ENCODE data around the gene GPC6.
"Not testable (repeated sequence)": the region's sequence is repeated elsewhere in the genome, so short reads cannot be mapped to it uniquely, and the experiment has no call there.

Gene GPC6

GRCh38 chr13:93226623-93227279, at the start of gene GPC6:
GPC6 (plus strand) TSS chr13:93226807.
- DNase-seq = peak; percentile 99

DNA sequence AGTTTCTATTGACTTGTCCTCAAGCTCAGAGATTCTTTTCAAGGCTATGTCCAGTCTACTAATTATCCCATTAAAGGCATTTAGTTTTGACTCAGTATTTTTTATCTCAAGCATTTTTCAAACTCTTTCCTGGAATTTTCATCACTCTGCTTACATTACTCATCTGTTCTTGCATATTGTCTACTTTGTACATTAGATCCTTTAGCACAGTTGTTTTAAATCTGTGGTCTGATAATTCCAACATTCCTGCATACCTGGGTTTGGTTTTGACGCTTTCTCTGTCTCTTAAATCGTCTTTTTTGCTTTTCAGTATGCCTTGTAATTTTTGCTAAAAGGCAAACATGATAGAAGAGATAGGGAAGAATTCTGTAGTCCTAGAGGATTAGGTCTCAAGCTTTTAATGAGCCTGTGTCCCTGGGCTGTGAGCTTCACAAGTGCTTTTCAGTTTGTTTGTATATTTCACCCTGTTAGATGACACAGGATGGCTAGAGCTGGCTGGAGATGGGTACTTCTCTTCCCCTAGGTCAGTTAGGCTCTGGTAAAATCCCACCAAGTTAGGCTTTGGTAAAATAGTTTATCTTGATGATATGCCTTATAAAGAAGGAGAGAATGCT, 46.1 kb upstream of the GPC6 start:
- no peak for DNase-seq

GRCh38 chr13:93182406-93182805, 44.2 kb upstream of the GPC6 start:
- no peak for DNase-seq

- no peak for DNase-seq
Measured at GRCh38 chr13:93183302-93183701, 43.3 kb upstream of the GPC6 start.

- no peak for DNase-seq
Measured at GRCh38 chr13:93190006-93190405, 36.6 kb upstream of the GPC6 start.

DNA sequence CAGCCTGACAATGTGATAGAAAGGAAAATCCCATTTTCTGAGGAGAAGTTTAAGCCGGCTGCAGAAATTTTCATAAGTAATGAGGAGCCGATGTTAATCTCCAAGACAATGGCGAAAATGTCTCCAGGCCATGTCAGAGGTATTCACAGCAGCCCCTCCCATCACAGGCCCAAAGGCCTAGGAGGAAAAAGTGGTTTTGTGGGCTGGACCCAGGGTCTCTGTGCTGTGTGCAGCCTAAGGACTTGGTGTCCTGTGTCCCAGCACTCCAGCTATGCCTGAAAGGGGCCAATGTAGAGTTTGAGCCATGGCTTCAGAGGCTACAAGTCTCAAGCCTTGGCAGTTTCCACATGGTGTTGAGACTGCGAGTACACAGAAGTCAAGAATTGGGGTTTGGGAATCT, 32.9 kb upstream of the GPC6 start:
- no peak for DNase-seq

- no peak for DNase-seq
Measured at GRCh38 chr13:93199856-93200255, 26.8 kb upstream of the GPC6 start.

- DNase-seq = no peak
Measured at GRCh38 chr13:93200626-93201025, 26.0 kb upstream of the GPC6 start.

DNA sequence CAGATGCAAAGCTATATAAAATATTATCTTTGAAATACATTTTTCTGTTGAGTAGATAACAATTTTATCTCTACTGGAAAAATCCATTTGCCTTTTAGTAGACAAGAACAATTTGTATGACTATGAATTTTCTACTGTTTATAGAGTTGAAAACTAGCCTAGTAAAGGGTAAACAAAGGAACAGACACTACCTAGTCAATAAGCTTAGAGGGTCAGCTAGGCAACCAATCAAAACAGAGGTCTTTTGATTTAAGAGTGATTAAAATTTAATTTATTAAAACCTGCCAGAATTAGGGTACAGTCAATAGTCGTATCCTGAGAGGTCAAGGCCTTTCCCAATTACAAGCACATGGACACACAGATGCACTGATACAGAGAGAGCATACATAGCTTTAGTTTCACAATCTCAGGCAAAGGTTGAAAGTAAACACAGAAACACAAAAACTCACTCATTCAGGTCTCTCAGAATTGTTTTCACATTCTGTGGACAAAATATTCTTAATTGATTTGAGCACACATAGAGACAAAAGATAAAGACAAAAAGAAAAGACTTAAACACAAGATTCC, 24.5 kb upstream of the GPC6 start:
- DNase-seq = no peak

- DNase-seq = not testable (repeated sequence)
Measured at GRCh38 chr13:93206778-93207392, 19.7 kb upstream of the GPC6 start.

GRCh38 chr13:93216122-93216521, 10.5 kb upstream of the GPC6 start:
- DNase-seq = no peak

DNA sequence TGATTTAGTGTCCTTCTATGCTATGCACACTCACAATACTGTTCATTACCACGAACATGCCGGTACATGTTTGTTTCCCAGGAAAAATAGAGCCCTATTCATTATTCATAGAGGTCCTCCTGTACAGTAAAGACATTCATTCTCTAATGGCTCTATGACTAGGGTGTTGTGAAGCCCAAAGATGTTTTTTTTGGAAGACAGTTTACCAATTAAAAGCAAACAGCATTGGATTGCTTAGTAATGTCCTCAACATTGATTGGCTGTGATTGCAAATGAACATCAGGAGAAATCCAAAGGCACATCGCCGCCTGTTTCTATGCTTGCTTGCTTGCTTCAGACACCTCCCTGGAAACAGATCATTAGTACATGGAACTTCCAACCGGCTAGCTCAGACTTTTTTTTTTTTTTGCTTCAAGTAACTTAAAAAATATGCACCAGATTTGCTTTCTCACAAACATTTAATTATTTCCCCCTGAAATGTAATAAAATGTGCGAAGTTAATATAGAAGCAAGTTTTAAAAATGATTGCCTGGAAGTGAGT, 8.8 kb upstream of the GPC6 start:
- DNase-seq = peak; percentile 73

GRCh38 chr13:93218583-93218982, 8.0 kb upstream of the GPC6 start:
- peak; percentile 34 for DNase-seq

DNA sequence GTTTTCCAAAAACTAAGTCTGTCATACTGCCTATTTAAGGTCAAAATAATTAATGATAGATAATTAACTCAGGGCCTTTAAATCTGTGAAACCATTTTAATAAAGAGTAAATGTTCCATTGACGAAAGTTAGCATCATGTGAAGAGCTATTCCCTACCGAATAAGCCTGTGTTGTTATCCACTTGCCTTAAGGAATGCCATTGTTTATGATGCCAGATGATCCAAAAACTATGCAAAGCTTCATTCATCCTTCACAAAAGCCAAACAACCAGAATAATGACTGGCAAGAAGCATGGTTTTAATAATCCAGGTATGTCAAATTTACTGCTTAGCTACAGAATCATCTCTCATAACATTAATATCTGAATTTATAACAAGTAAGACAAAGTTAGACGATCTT, 6.5 kb upstream of the GPC6 start:
- DNase-seq = no peak

GRCh38 chr13:93222976-93223375, 3.6 kb upstream of the GPC6 start:
- no peak for DNase-seq

GRCh38 chr13:93224535-93224934, 2.1 kb upstream of the GPC6 start:
- DNase-seq = no peak

DNA sequence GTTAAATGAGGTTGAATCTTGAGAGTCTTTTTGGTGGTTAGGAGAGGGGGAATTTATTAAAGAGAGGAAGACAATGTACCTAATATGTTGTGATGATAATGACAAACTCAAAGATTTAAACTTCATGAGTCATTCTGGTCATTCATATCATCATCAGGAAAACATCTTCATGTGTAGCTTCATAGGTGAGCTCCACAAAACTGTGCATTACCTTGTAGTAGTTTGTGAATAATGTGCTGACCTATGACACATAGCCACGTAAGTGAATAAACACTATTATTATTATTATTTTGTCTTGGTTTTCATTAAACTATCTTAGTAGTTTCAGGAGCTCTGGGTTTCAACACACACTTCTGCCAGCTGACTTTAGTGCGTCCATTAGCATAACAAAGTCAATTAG, 997 bp upstream of the GPC6 start:
- DNase-seq = no peak

DNA sequence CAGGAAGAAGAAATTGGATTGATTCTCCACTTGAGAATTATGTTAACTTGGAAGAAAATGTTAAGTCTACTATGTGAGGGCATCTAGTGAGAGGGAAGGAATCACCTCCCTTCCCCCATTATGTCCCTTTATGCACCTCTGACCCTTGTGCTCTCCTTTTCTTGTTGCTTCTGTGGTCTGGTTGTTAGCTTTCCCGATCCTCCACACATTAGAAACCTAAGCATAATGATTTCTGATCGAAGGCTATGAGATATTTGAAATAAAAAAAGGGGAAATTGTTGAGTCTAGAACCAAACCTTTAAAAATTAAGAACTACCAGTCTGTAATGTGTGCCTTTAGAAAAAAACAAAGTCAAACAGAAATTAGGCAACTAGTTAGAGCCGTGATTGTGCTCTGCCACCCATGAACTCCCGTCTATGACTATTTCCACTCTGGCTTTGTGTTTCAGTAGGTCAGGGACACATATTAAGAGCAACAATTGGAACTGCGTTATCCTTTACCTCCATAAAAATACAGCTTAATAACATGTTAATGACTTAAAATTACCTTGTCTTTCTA, 463 bp upstream of the GPC6 start:
- DNase-seq = no peak

DNA sequence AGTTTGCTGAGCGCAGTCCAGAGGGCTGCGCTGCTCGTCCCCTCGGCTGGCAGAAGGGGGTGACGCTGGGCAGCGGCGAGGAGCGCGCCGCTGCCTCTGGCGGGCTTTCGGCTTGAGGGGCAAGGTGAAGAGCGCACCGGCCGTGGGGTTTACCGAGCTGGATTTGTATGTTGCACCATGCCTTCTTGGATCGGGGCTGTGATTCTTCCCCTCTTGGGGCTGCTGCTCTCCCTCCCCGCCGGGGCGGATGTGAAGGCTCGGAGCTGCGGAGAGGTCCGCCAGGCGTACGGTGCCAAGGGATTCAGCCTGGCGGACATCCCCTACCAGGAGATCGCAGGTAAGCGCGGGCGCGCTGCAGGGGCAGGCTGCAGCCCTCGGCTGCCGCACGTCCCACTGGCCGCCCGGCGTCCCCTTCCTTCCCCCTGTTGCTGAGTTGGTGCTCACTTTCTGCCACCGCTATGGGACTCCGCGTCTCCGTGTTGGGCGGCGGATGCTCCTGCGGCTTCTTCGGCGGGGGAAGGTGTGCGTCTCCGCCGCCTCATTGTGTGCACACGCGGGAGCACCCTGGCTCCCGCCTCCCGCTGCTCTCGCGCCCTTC, 772 bp downstream of the GPC6 start:
- peak; percentile 82 for DNase-seq

DNA sequence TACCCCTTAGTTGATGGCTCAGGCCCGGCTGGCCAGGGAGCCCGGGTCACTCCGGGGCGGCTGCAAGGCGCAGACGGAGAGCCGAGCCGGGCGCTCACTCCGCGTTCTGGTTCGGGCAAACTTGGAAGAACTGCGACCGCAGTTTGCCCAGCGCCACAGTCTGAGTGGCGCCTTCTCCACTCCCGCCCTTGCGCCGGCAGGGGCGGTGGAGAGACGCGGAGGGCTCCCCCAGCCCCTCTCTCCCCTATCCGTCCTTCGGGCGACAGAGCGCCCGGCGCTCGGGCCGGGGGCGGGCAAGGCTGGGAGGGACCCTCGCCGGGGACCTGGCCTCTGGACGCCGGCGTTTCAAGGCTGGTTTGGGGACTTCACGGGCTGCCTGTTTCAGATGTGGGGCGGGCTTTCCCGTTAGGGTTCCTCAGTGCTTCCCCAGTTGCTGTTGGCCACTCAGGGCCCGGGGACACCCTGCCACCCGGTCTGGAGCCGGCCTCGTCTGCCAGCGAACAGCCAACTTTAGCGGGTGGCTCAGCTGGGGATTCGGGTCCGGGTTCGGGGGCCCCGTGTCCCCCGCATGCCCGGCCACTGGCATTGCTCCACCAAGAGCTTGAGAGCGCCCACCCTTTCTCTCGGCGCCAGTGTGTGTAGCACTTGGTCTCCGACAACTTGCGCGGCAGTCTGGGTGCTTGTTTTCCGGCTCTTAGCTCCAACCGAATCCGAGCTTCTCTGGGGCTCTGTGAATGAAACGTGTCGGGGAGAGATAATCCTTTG, 1.5 kb downstream of the GPC6 start:
- DNase-seq = peak; percentile 92

DNA sequence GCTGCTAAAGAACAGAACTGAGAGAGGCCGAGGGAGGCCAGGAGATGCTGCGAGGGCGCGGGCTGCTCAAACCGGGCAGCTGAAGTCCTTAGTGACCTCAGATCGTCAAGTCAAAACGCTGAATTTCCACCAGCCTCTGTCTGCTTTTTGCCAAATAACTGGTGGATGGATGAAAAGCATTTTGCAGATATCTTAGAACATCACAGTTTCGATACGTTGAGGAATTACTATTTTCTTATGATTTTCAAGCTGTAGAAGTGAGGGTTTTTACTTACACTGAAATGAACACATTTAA, 2.0 kb downstream of the GPC6 start:
- no peak for DNase-seq

- no peak for DNase-seq
Measured at GRCh38 chr13:93230261-93230855, 3.8 kb downstream of the GPC6 start.

All from NCI-H2171 treated with DMSO at 0.1 percent for 48 hours (cell line).